ENCODE results near the gene FTCDNL1. TPM values are rescaled to one million over a fixed set of nuclear protein-coding genes. Genes with fewer than 3 reads are reported as not detected.
A peak's percentile ranks its signal among the peaks of the same experiment; 100 is the strongest.

FTCDNL1 gene
- polyA plus RNA-seq, 1 donor: 3.3 TPM

DNA sequence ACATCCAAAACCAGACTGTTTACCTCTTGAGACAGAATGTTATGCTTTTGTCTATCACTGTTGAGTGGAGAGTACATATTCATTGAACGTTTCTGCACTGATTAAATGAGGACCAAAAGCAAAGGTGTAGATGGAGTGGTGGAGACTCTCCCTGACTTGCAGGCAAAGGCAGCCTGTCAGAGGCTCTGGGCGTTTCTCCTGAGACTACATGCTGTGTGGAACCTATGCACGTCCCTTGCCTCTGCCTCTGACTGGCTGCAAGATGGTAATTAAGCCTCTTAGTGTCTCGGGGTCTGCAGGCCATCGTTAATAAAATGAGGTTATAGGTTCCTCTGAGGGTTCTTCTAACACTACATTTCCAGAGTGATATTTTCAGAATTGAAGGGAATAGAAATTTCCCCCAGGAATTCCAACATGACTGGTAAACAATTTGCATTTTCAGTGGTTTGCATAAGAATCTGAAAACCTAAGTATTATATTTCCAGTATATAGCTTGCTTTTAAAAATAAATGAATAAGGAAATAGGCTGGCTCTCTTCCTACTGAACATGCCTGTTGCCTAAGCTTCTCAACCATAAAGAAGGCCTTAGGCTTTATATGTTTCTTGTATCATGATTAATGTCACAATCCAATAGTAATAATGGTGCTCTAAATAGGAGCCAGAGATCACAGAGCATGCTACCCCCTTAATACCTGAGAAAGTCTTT is 107.4 kb downstream of the FTCDNL1 start:
- Histone ChIP-seq H3K27ac (ENCODE audit: low read length) (no peak overlapping the region), H3K27me3 (ENCODE audit: control insufficient read depth, insufficient read depth, low read length) (no peaks in the 10 kb centered on the region), H3K4me1 (ENCODE audit: control insufficient read depth, insufficient read depth, low read length) (peaks cover 10% of the 10 kb centered on the region), H3K36me3 (ENCODE audit: control insufficient read depth, insufficient read depth, low read length) (no peaks in the 10 kb centered on the region), H3K9me3 (ENCODE audit: control insufficient read depth, low read depth, low read length) (no peaks in the 10 kb centered on the region), H3K4me3 (ENCODE audit: low read length) (no peak overlapping the region)
- no CpG with 5 or more reads among the region's 5 CpGs for WGBS (ENCODE audit: insufficient coverage, low lambda C conversion rate)
- no peak for DNase-seq

- Histone ChIP-seq H3K4me1 (ENCODE audit: control insufficient read depth, insufficient read depth, low read length) (peaks cover 15% of the 10 kb centered on the region), H3K27ac (ENCODE audit: low read length) (no peak overlapping the region), H3K4me3 (ENCODE audit: low read length) (no peak overlapping the region), H3K27me3 (ENCODE audit: control insufficient read depth, insufficient read depth, low read length) (no peaks in the 10 kb centered on the region), H3K9me3 (ENCODE audit: control insufficient read depth, low read depth, low read length) (no peaks in the 10 kb centered on the region), H3K36me3 (ENCODE audit: control insufficient read depth, insufficient read depth, low read length) (no peaks in the 10 kb centered on the region)
- DNase-seq: no peak
- WGBS (ENCODE audit: insufficient coverage, low lambda C conversion rate): no CpG with 5 or more reads among the region's 2 CpGs
These were observed 108.1 kb downstream of the FTCDNL1 start for GRCh38 chr2:199742884-199743283.

GRCh38 chr2:199740111-199740428 is 110.9 kb downstream of the FTCDNL1 start:
- H3K9me3 ChIP-seq (ENCODE audit: control insufficient read depth, low read depth, low read length): no peaks in the 10 kb centered on the region
- no peaks in the 10 kb centered on the region for H3K36me3 ChIP-seq (ENCODE audit: control insufficient read depth, insufficient read depth, low read length)
- DNase-seq: no peak
- H3K27me3 ChIP-seq (ENCODE audit: control insufficient read depth, insufficient read depth, low read length): no peaks in the 10 kb centered on the region
- H3K4me3 ChIP-seq (ENCODE audit: low read length): no peak overlapping the region
- WGBS (ENCODE audit: insufficient coverage, low lambda C conversion rate): 0% methylated on average over 1 of the region's 5 CpGs
- peaks cover 29% of the 10 kb centered on the region for H3K4me1 ChIP-seq (ENCODE audit: control insufficient read depth, insufficient read depth, low read length)
- no peak overlapping the region for H3K27ac ChIP-seq (ENCODE audit: low read length)

DNA sequence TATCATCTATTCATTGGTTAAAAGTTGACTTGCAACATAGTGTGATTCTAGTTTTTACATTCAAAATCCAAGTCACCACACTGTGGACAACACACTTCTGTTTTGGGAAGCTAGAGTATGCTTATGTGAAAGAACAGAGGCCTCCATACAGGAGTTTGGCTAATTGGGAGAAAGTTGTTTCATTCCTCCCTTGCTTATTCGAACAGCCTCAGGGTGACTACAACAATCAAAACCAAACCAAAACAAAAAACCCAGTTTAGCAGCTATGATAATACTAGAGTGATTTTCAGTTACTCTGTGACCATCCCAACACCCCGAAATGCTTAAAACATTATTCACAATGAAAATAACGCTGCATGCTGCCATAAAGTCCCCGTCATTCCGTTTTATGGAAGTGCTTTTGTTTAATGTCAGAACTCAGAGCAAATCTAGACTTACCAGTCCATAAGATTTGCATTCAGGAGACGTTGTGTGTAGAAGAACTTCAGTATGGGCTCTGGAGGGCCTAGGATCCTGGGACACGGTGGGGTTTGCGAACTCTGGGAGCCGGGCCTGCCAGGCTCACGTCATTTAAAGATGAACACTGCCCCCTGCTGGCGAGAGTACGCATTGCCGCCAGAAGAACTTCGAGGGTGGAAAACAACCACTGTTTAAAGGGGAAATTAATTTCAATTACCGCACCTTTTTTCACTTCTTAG is 111.4 kb downstream of the FTCDNL1 start:
- H3K27me3 ChIP-seq (ENCODE audit: control insufficient read depth, insufficient read depth, low read length): no peaks in the 10 kb centered on the region
- no peak overlapping the region for H3K4me3 ChIP-seq (ENCODE audit: low read length)
- H3K9me3 ChIP-seq (ENCODE audit: control insufficient read depth, low read depth, low read length): no peaks in the 10 kb centered on the region
- DNase-seq: peak; percentile 53 to 54
- H3K4me1 ChIP-seq (ENCODE audit: control insufficient read depth, insufficient read depth, low read length): peaks cover 29% of the 10 kb centered on the region
- H3K27ac ChIP-seq (ENCODE audit: low read length): peak overlapping the region; percentile 75
- no peaks in the 10 kb centered on the region for H3K36me3 ChIP-seq (ENCODE audit: control insufficient read depth, insufficient read depth, low read length)
- WGBS (ENCODE audit: insufficient coverage, low lambda C conversion rate): 83% methylated on average over 4 of the region's 15 CpGs

DNA sequence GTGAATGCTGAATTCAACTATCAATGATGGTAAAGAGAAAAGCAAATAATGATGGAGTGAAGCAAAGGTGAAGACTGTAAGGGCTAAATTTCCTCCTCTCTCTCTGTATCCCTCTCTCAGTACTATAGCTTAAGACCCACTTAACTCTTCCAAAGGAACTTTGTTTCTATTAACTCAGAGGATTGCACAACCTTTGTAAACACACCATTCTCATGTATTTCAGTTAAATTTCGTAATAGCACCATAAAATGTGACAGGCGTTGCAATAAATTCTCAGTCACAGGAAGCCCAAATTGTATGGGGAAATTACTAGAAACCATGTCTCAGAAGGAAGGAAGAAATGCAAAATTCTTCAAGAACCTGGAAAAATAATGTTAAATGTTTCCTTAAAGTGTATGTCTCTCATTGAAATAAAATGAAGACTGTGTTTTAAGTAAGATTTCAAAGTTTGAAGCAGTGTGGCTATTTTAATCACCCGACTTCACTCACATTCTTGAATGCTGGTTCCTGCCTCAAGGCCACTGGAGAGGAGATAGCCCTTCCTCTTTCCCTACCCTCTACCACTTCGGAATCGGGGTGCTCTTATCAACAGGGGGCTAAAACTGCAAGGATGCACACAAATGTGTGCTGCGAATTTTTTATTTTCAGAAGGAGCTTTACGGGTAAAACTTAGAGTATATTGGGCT is 112.1 kb downstream of the FTCDNL1 start:
- peaks cover 29% of the 10 kb centered on the region for H3K4me1 ChIP-seq (ENCODE audit: control insufficient read depth, insufficient read depth, low read length)
- H3K36me3 ChIP-seq (ENCODE audit: control insufficient read depth, insufficient read depth, low read length): no peaks in the 10 kb centered on the region
- peak overlapping the region; percentile 75 for H3K27ac ChIP-seq (ENCODE audit: low read length)
- no peak overlapping the region for H3K4me3 ChIP-seq (ENCODE audit: low read length)
- DNase-seq: peak; percentile 71 to 90
- no peaks in the 10 kb centered on the region for H3K27me3 ChIP-seq (ENCODE audit: control insufficient read depth, insufficient read depth, low read length)
- no CpG with 5 or more reads among the region's 7 CpGs for WGBS (ENCODE audit: insufficient coverage, low lambda C conversion rate)
- H3K9me3 ChIP-seq (ENCODE audit: control insufficient read depth, low read depth, low read length): no peaks in the 10 kb centered on the region

DNA sequence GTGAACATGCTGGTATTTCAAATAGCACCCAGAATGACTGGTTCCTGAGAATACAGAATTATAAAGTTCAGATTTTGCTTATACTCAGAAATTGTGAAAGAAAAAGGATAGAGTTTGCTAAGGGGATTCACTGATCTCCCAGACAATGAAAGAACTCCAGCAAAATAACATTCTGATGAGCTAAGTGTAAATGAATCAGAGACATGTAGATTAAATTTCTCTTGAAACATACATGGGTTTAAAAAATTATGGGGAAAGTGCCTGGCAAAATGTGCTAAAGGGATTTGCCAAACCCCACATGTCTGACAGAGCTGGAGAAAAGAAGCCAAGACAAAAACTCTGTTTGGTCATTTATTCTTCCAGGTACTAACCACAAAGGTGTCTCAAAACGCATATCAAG is 116.3 kb downstream of the FTCDNL1 start:
- DNase-seq: no peak
- Histone ChIP-seq H3K36me3 (ENCODE audit: control insufficient read depth, insufficient read depth, low read length) (no peaks in the 10 kb centered on the region), H3K4me3 (ENCODE audit: low read length) (no peak overlapping the region), H3K27me3 (ENCODE audit: control insufficient read depth, insufficient read depth, low read length) (no peaks in the 10 kb centered on the region), H3K9me3 (ENCODE audit: control insufficient read depth, low read depth, low read length) (no peaks in the 10 kb centered on the region), H3K4me1 (ENCODE audit: control insufficient read depth, insufficient read depth, low read length) (peaks cover 27% of the 10 kb centered on the region), H3K27ac (ENCODE audit: low read length) (no peak overlapping the region)
- WGBS (ENCODE audit: insufficient coverage, low lambda C conversion rate): no CpG with 5 or more reads among the region's 1 CpG

- Histone ChIP-seq H3K4me1 (ENCODE audit: control insufficient read depth, insufficient read depth, low read length) (peaks cover 21% of the 10 kb centered on the region), H3K9me3 (ENCODE audit: control insufficient read depth, low read depth, low read length) (no peaks in the 10 kb centered on the region), H3K36me3 (ENCODE audit: control insufficient read depth, insufficient read depth, low read length) (no peaks in the 10 kb centered on the region), H3K4me3 (ENCODE audit: low read length) (no peak overlapping the region), H3K27me3 (ENCODE audit: control insufficient read depth, insufficient read depth, low read length) (no peaks in the 10 kb centered on the region), H3K27ac (ENCODE audit: low read length) (no peak overlapping the region)
- no CpG with 5 or more reads among the region's 2 CpGs for WGBS (ENCODE audit: insufficient coverage, low lambda C conversion rate)
- DNase-seq: no peak
These were observed 117.0 kb downstream of the FTCDNL1 start for GRCh38 chr2:199734011-199734410.

- no peak overlapping the region for H3K27ac ChIP-seq (ENCODE audit: low read length)
- no CpG with 5 or more reads among the region's 2 CpGs for WGBS (ENCODE audit: insufficient coverage, low lambda C conversion rate)
These were observed 123.2 kb downstream of the FTCDNL1 start for GRCh38 chr2:199727801-199728200.

GRCh38 chr2:199727306-199727705 is 123.7 kb downstream of the FTCDNL1 start:
- no CpG with 5 or more reads among the region's 1 CpG for WGBS (ENCODE audit: insufficient coverage, low lambda C conversion rate)
- Histone ChIP-seq H3K4me1 (ENCODE audit: control insufficient read depth, insufficient read depth, low read length) (no peaks in the 10 kb centered on the region), H3K4me3 (ENCODE audit: low read length) (no peak overlapping the region)

More at GRCh38 chr2:199727801-199728200, 123.2 kb downstream of the FTCDNL1 start:
- no peaks in the 10 kb centered on the region for H3K27me3 ChIP-seq (ENCODE audit: control insufficient read depth, insufficient read depth, low read length)
- H3K9me3 ChIP-seq (ENCODE audit: control insufficient read depth, low read depth, low read length): no peaks in the 10 kb centered on the region
- DNase-seq: no peak
- no peaks in the 10 kb centered on the region for H3K36me3 ChIP-seq (ENCODE audit: control insufficient read depth, insufficient read depth, low read length)
- H3K4me3 ChIP-seq (ENCODE audit: low read length): no peak overlapping the region
- H3K4me1 ChIP-seq (ENCODE audit: control insufficient read depth, insufficient read depth, low read length): no peaks in the 10 kb centered on the region

GRCh38 chr2:199718074-199718473 is 132.9 kb downstream of the FTCDNL1 start:
- Histone ChIP-seq H3K27me3 (ENCODE audit: control insufficient read depth, insufficient read depth, low read length) (no peaks in the 10 kb centered on the region), H3K4me1 (ENCODE audit: control insufficient read depth, insufficient read depth, low read length) (peaks cover 4% of the 10 kb centered on the region), H3K9me3 (ENCODE audit: control insufficient read depth, low read depth, low read length) (peaks cover 4% of the 10 kb centered on the region), H3K4me3 (ENCODE audit: low read length) (no peak overlapping the region), H3K27ac (ENCODE audit: low read length) (no peak overlapping the region), H3K36me3 (ENCODE audit: control insufficient read depth, insufficient read depth, low read length) (no peaks in the 10 kb centered on the region)
- DNase-seq: no peak
- WGBS (ENCODE audit: insufficient coverage, low lambda C conversion rate): 83% methylated on average over 1 of the region's 4 CpGs

More at GRCh38 chr2:199727306-199727705, 123.7 kb downstream of the FTCDNL1 start:
- Histone ChIP-seq H3K27ac (ENCODE audit: low read length) (no peak overlapping the region), H3K36me3 (ENCODE audit: control insufficient read depth, insufficient read depth, low read length) (no peaks in the 10 kb centered on the region), H3K27me3 (ENCODE audit: control insufficient read depth, insufficient read depth, low read length) (no peaks in the 10 kb centered on the region), H3K9me3 (ENCODE audit: control insufficient read depth, low read depth, low read length) (no peaks in the 10 kb centered on the region)
- no peak for DNase-seq

All from large intestine (tissue), 3 donors.